Nucleus accumbens (tissue), 56 donors: Measurements from ENCODE around the gene ERCC6.

Source experiments
- DNase-seq, 56 donors: peaks; one replicate each; lab custom pipeline; 2025; lab: John Stamatoyannopoulos, UW

The ERCC6 gene

GRCh38 chr10:49516216-49516970 lies 22.5 kb downstream of the ERCC6 start:
- no peak for DNase-seq

GRCh38 chr10:49512121-49512809 lies 26.7 kb downstream of the ERCC6 start:
- no peak for DNase-seq

- peak in 2 of 56 donors; percentile 5 to 20 for DNase-seq
These were observed 29.1 kb downstream of the ERCC6 start for GRCh38 chr10:49509771-49510303.

GRCh38 chr10:49508654-49509053 lies 30.3 kb downstream of the ERCC6 start:
- no peak for DNase-seq

- DNase-seq: no peak
These were observed 30.7 kb downstream of the ERCC6 start for GRCh38 chr10:49508249-49508648.

GRCh38 chr10:49505589-49505988 lies 33.3 kb downstream of the ERCC6 start:
- DNase-seq: no peak

GRCh38 chr10:49505076-49505475 lies 33.8 kb downstream of the ERCC6 start:
- DNase-seq: no peak

- DNase-seq: no peak
These were observed 34.4 kb downstream of the ERCC6 start for GRCh38 chr10:49504528-49504927.

GRCh38 chr10:49502358-49502757 lies 36.6 kb downstream of the ERCC6 start:
- no peak for DNase-seq

GRCh38 chr10:49500412-49500811 lies 38.5 kb downstream of the ERCC6 start:
- no peak for DNase-seq

- no peak for DNase-seq
These were observed 39.5 kb downstream of the ERCC6 start for GRCh38 chr10:49499305-49499851.

GRCh38 chr10:49498425-49498824 lies 40.5 kb downstream of the ERCC6 start:
- DNase-seq: no peak

GRCh38 chr10:49497358-49497757 lies 41.6 kb downstream of the ERCC6 start:
- DNase-seq: no peak

- no peak for DNase-seq
These were observed 50.7 kb downstream of the ERCC6 start for GRCh38 chr10:49488056-49488717.

- no peak for DNase-seq
These were observed 52.2 kb downstream of the ERCC6 start for GRCh38 chr10:49486738-49487137.

GRCh38 chr10:49486009-49486408 lies 52.9 kb downstream of the ERCC6 start:
- no peak for DNase-seq

GRCh38 chr10:49484486-49485235 lies 54.3 kb downstream of the ERCC6 start:
- DNase-seq: no peak

- no peak for DNase-seq
These were observed 60.1 kb downstream of the ERCC6 start for GRCh38 chr10:49478819-49479218.

- DNase-seq: no peak
These were observed 64.0 kb downstream of the ERCC6 start for GRCh38 chr10:49474901-49475300.

GRCh38 chr10:49471532-49471931 lies 67.4 kb downstream of the ERCC6 start:
- no peak for DNase-seq
